Thyroid gland (tissue), 4 donors: ENCODE measurements around the gene IGFBP7.

Experiments used
- POLR2A ChIP-seq, 2 donors: fragments of 450-650 bp; IDR thresholded peaks; one replicate each; pipeline ENCODE4 v1.6.1; 2017; ENCODE audit warnings: antibody characterized with exemption in 2 of 2, mild to moderate bottlenecking in 2 of 2, moderate library complexity in 1 of 2
- TF ChIP-seq, protein P1 (sequence below), 6 experiments: fragments of 200-600 bp in 3 of 6; fragments of 450-650 bp in 3 of 6; sonication (generic) in 3 of 6; IDR thresholded peaks; one replicate each; pipeline ENCODE4 v1.5.1; 2016 to 2019; ENCODE audit warnings: antibody characterized with exemption in 6 of 6, mild to moderate bottlenecking in 2 of 6, inconsistent platforms in 1 of 6, moderate library complexity in 1 of 6

DNA sequence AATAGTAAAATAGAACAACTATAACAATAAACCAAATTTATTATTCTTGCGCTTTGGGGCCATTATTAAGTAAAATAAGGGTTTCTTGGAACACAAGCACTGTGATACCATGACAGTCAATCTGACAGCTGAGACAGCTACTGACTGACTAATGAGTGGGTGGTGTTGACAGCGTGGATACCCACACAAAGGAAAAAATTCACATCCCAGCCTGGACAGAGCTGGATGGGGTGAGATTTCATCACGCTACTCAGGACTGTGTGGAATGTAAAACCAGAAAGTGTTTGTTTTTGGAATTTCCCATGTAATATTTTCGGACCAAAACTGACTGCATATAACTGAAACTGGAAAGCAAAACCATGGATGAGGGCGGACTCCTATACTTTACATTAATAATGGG, 48.8 kb downstream of the IGFBP7 start:
- TF ChIP-seq POLR2A (IDR thresholded peaks at IDR 0.05) = no peak
- TF ChIP-seq, protein P1, sequence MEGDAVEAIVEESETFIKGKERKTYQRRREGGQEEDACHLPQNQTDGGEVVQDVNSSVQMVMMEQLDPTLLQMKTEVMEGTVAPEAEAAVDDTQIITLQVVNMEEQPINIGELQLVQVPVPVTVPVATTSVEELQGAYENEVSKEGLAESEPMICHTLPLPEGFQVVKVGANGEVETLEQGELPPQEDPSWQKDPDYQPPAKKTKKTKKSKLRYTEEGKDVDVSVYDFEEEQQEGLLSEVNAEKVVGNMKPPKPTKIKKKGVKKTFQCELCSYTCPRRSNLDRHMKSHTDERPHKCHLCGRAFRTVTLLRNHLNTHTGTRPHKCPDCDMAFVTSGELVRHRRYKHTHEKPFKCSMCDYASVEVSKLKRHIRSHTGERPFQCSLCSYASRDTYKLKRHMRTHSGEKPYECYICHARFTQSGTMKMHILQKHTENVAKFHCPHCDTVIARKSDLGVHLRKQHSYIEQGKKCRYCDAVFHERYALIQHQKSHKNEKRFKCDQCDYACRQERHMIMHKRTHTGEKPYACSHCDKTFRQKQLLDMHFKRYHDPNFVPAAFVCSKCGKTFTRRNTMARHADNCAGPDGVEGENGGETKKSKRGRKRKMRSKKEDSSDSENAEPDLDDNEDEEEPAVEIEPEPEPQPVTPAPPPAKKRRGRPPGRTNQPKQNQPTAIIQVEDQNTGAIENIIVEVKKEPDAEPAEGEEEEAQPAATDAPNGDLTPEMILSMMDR (IDR thresholded peaks at IDR 0.05) = no peak
